T-helper 2 cell treated with Interferon-gamma antibody and Interleukin-4, amounts not matched to agents 5 μg/mL and 100 μg/mL, for 36 hours (primary cell): ENCODE measurements around the gene PANK1.

Experiments used
- DNase-seq: peaks from one replicate; pipeline ENCODE4 v3.0.0; 2021; ENCODE audit warnings: low spot score
- H3K27ac Mint-ChIP-seq: one replicate; pipeline ENCODE4 v1.8.0; 2021; ENCODE audit warnings: mild to moderate bottlenecking, mixed read lengths
- H3K27me3 Mint-ChIP-seq: one replicate; pipeline ENCODE4 v1.8.0; 2021; ENCODE audit warnings: low read depth, mixed read lengths
- H3K36me3 Mint-ChIP-seq: one replicate; pipeline ENCODE4 v1.8.0; 2021; ENCODE audit warnings: low read depth, mixed read lengths
- H3K4me1 Mint-ChIP-seq: one replicate; pipeline ENCODE4 v1.8.0; 2021; ENCODE audit warnings: low read depth, mixed read lengths
- H3K4me3 Mint-ChIP-seq: one replicate; pipeline ENCODE4 v1.8.0; 2022; ENCODE audit warnings: mild to moderate bottlenecking, moderate library complexity, mixed read lengths
- H3K9me3 Mint-ChIP-seq: one replicate; pipeline ENCODE4 v1.8.0; 2021; ENCODE audit warnings: mixed read lengths

PANK1 gene

GRCh38 chr10:89644967-89645741 lies at the start of gene PANK1:
TSS of gene PANK1 (minus strand) at chr10:89645242. CDS start at chr10:89644891, 351 bp downstream.
- H3K27ac Mint-ChIP-seq = peak within 1 kb of the TSS; percentile 89
- DNase-seq = peak; percentile 78
- H3K27me3 Mint-ChIP-seq = peaks cover 16% of the 10 kb centered on the region
- peak within 1 kb of the TSS; percentile 83 for H3K4me3 Mint-ChIP-seq
- H3K9me3 Mint-ChIP-seq = no peaks in the 10 kb centered on the region
- H3K4me1 Mint-ChIP-seq = peaks cover 12% of the 10 kb centered on the region
- no peaks in the 10 kb centered on the region for H3K36me3 Mint-ChIP-seq

DNA sequence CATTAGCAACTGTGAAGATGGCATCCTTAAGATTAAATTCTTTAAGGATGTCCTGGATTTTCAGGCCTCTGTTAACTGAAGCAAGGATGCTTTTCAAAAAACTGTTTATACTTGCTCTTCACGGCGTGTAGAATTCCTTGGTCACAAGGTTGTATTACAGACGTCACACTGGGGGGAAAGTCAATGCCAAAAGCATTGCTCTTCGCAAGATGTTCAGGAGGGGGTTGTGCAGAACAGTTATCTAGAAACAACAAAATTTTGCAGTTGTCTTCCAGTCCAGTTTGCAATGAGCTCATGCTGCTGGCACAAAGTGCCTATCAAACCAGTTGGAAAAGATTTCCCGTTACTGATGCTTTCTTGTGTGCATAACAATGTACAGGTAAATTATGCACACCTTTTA lies 48.1 kb upstream of the PANK1 start:
- Mint-ChIP-seq H3K36me3 (no peaks in the 10 kb centered on the region), H3K27ac (no peak overlapping the region), H3K4me3 (no peak overlapping the region), H3K4me1 (peaks cover 4% of the 10 kb centered on the region), H3K27me3 (peaks cover 4% of the 10 kb centered on the region), H3K9me3 (no peaks in the 10 kb centered on the region)
- DNase-seq = no peak

GRCh38 chr10:89692416-89692815 lies 47.4 kb upstream of the PANK1 start:
- no peak for DNase-seq
- Mint-ChIP-seq H3K27me3 (peaks cover 9% of the 10 kb centered on the region), H3K4me3 (no peak overlapping the region), H3K9me3 (no peaks in the 10 kb centered on the region), H3K4me1 (no peaks in the 10 kb centered on the region), H3K36me3 (no peaks in the 10 kb centered on the region), H3K27ac (no peak overlapping the region)

DNA sequence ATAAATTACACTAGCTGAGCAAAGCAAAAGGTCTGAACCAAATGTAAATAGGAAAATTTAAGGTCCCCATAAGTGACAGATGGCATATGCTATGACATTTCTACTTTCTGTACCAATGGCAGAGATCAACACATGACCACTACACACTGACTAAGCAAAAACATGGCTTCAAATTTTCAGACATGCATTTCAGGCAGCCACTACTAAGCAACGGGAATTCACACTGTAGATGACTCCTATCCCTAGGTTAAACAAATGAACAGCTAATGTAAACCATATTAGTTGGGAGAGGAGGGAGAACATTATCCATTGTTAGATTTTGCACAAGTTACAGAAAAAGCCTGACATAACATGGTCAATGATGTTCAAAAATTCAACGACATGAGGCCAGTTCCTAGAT lies 45.0 kb upstream of the PANK1 start:
- Mint-ChIP-seq H3K36me3 (no peaks in the 10 kb centered on the region), H3K4me1 (no peaks in the 10 kb centered on the region), H3K9me3 (no peaks in the 10 kb centered on the region), H3K4me3 (no peak overlapping the region), H3K27ac (no peak overlapping the region), H3K27me3 (peaks cover 15% of the 10 kb centered on the region)
- DNase-seq = no peak

DNA sequence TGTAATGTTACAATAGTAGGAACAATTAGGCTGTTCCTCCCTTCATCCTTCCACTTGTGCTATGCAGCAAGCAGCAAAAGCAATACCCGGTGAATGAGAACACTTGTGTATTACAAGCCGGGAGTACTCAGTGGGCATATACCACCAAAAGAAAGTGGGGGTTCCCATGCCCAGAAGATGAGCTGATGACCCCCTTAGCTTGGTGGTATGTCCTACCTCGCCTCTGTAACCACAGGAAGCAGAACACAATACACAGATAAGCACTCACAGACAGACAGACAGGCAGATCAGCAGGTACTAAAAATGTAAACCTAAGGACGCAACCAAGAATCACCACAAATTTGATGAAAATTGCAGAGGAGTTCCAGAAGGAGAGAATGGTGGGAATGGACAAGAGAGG lies 40.9 kb upstream of the PANK1 start:
- H3K9me3 Mint-ChIP-seq = no peaks in the 10 kb centered on the region
- no peak overlapping the region for H3K27ac Mint-ChIP-seq
- DNase-seq = no peak
- no peaks in the 10 kb centered on the region for H3K4me1 Mint-ChIP-seq
- H3K4me3 Mint-ChIP-seq = no peak overlapping the region
- peaks cover 30% of the 10 kb centered on the region for H3K27me3 Mint-ChIP-seq
- no peaks in the 10 kb centered on the region for H3K36me3 Mint-ChIP-seq

DNA sequence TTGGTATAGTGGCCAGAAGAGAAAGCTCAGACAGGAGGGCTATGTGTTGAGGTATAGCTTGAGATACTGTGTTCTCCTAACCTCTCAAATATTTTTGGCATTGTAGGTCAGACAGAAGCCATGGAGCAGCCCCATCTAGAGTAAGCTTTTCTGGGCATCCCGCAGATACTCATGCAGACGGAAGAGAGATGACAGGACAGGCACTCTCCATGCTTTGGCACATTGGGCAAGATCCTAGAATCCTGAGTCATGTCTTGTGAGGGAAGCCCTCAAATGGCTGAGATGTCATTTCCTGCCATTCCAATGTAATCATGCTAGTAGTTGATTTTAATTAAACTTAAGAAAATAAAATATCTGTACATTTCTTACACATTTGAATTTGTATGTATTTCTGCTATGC lies 39.6 kb upstream of the PANK1 start:
- Mint-ChIP-seq H3K27ac (no peak overlapping the region), H3K4me3 (no peak overlapping the region), H3K27me3 (peaks cover 30% of the 10 kb centered on the region), H3K36me3 (no peaks in the 10 kb centered on the region), H3K9me3 (no peaks in the 10 kb centered on the region), H3K4me1 (no peaks in the 10 kb centered on the region)
- no peak for DNase-seq

DNA sequence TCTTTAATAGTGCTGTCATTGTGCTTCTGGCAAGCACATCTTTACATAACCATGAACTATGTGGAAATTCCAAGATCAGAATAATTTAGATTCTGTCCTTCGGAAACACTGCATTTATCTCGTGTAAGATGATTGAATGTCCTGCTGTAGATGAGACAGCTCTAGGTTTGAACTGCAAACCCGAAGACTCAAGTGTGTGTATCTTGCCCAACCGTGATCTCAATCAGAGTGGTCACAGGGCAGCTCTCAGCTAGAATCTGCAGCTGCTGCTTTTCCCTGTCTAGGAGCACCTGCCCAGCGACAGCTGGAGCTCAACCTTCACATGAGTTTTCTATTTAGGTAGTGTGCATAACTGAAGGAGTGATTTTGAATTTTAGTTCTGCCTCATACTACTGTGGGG lies 38.8 kb upstream of the PANK1 start:
- Mint-ChIP-seq H3K27me3 (peaks cover 30% of the 10 kb centered on the region), H3K36me3 (no peaks in the 10 kb centered on the region), H3K27ac (no peak overlapping the region), H3K9me3 (no peaks in the 10 kb centered on the region), H3K4me1 (no peaks in the 10 kb centered on the region), H3K4me3 (no peak overlapping the region)
- no peak for DNase-seq

- Mint-ChIP-seq H3K9me3 (no peaks in the 10 kb centered on the region), H3K36me3 (no peaks in the 10 kb centered on the region), H3K27me3 (peaks cover 29% of the 10 kb centered on the region), H3K27ac (no peak overlapping the region), H3K4me3 (no peak overlapping the region), H3K4me1 (no peaks in the 10 kb centered on the region)
- DNase-seq = no peak
These were observed 34.9 kb upstream of the PANK1 start for GRCh38 chr10:89679986-89680385.

DNA sequence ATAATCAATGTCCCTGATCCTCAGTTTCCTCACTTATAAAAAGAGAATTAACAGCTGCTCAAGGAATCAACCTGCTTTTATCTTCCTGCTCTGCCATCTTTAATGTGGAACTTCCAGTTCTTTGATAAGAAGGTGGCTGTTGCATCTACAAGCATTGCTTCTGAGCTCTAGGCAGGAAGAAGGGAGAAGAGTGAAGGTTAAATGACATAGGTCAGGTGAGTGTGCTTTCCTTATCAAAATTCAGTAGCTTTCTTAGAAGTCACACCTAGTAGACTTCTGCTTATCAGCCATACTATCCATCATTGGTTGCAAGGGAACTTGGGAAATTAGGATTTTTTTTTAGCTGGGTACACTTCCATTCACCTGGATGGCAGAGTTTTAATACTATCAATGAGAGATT lies 32.3 kb upstream of the PANK1 start:
- DNase-seq = no peak
- H3K9me3 Mint-ChIP-seq = no peaks in the 10 kb centered on the region
- H3K4me3 Mint-ChIP-seq = no peak overlapping the region
- H3K36me3 Mint-ChIP-seq = no peaks in the 10 kb centered on the region
- peaks cover 25% of the 10 kb centered on the region for H3K27me3 Mint-ChIP-seq
- no peaks in the 10 kb centered on the region for H3K4me1 Mint-ChIP-seq
- no peak overlapping the region for H3K27ac Mint-ChIP-seq

GRCh38 chr10:89670926-89671325 lies 25.9 kb upstream of the PANK1 start:
- Mint-ChIP-seq H3K27ac (no peak overlapping the region), H3K4me3 (no peak overlapping the region), H3K36me3 (no peaks in the 10 kb centered on the region), H3K27me3 (peaks cover 31% of the 10 kb centered on the region), H3K4me1 (no peaks in the 10 kb centered on the region), H3K9me3 (no peaks in the 10 kb centered on the region)
- no peak for DNase-seq

DNA sequence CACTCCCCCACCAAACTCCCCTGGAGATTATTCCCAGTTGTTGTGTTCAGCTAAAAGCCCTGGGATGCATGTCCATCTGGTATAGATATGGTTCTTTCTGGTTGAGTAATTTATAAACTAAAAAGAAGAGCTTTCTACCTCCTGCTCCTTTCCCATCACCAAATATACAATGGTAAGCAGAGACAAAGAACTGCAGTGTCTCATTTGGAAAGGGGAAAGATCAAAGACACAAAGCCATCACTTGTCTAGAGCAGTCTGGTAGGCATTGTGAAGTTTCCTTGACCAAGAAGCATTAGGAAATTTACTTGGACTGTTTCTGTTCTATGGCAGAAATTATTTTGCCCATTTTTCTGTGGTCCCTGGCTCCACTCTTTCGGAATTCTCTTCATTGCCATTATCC lies 24.9 kb upstream of the PANK1 start:
- no peaks in the 10 kb centered on the region for H3K4me1 Mint-ChIP-seq
- DNase-seq = no peak
- H3K9me3 Mint-ChIP-seq = no peaks in the 10 kb centered on the region
- H3K36me3 Mint-ChIP-seq = no peaks in the 10 kb centered on the region
- no peak overlapping the region for H3K4me3 Mint-ChIP-seq
- H3K27ac Mint-ChIP-seq = no peak overlapping the region
- peaks cover 27% of the 10 kb centered on the region for H3K27me3 Mint-ChIP-seq

GRCh38 chr10:89668386-89669071 lies 23.5 kb upstream of the PANK1 start:
- H3K9me3 Mint-ChIP-seq = no peaks in the 10 kb centered on the region
- H3K27ac Mint-ChIP-seq = no peak overlapping the region
- no peak overlapping the region for H3K4me3 Mint-ChIP-seq
- H3K4me1 Mint-ChIP-seq = no peaks in the 10 kb centered on the region
- no peaks in the 10 kb centered on the region for H3K36me3 Mint-ChIP-seq
- DNase-seq = no peak
- H3K27me3 Mint-ChIP-seq = peaks cover 22% of the 10 kb centered on the region

DNA sequence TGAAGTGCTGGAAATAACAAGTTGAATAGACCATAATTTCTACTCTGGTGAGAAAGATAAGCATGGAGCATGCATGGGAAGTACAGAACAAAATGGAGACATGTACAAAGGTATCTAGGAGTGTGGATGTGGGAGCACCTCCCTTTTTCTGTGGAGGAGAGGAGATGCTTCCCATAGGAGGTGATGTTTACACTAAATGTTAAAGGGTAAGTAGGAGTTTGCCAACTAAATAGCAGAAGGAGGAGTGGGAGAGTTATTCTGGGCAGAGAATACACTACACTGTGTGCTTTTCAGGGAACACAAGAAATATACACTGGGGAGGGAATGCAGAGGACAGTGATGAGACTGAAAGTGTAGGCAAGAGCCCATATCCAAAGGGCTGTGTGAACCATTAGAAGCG lies 21.1 kb upstream of the PANK1 start:
- no peak for DNase-seq
- no peak overlapping the region for H3K4me3 Mint-ChIP-seq
- H3K27ac Mint-ChIP-seq = no peak overlapping the region
- no peaks in the 10 kb centered on the region for H3K4me1 Mint-ChIP-seq
- no peaks in the 10 kb centered on the region for H3K36me3 Mint-ChIP-seq
- no peaks in the 10 kb centered on the region for H3K9me3 Mint-ChIP-seq
- peaks cover 18% of the 10 kb centered on the region for H3K27me3 Mint-ChIP-seq

DNA sequence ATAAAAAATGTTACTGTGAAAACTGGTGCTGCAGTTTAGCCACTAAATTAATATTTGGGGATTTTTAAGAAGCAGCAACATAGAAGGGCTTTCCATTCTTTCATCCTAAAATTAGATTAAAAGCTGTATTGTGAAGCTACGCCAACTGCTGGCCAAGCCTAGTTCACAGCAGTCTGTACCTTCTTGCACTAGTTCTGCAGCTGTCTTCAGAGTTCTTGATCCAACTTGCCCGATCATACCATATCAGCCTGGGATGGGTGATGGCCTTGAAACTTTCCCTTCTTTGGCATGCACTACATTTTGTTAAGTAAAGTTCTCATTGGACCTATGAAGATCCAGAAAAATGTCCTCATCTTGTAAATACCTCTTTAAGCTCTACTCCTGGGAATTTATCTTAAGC lies 20.3 kb upstream of the PANK1 start:
- no peaks in the 10 kb centered on the region for H3K36me3 Mint-ChIP-seq
- no peak for DNase-seq
- no peaks in the 10 kb centered on the region for H3K9me3 Mint-ChIP-seq
- H3K4me3 Mint-ChIP-seq = no peak overlapping the region
- no peaks in the 10 kb centered on the region for H3K4me1 Mint-ChIP-seq
- peaks cover 18% of the 10 kb centered on the region for H3K27me3 Mint-ChIP-seq
- H3K27ac Mint-ChIP-seq = no peak overlapping the region
